ENCODE results near the gene B4GALNT1.
A peak's percentile ranks its signal among the peaks of the same experiment; 100 is the strongest.

Gene B4GALNT1

DNA sequence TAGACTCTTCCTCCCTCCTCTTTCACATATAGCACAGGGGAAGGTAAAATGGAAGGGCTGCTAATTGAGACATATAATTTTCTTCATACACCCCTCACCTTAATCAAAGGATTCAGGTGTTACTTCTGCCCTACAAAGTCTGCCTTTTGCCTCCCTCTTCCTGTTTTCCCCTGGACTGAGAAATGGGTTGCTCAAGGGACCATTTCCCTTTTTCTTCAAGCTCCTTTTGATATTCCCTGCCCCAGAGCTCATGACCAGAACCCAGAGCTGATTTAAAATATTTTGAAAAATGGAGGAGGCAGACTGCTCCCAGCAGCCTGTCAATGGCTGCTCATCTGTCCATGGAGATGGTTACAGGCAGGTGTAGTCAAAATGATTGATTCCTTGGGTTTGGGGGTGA, 48.3 kb downstream of the B4GALNT1 start:
- DNase-seq (ENCODE audit: low spot score), result no peak
- no peak overlapping the region for H3K4me2 ChIP-seq (ENCODE audit: insufficient read depth, low read length, poor library complexity, severe bottlenecking)
- H3K27ac ChIP-seq (replicated peaks; ENCODE audit: low read length), result no peak overlapping the region
- H3K18ac ChIP-seq (ENCODE audit: low read length), result no peak overlapping the region
- no peaks in the 10 kb centered on the region for H3K27me3 ChIP-seq (ENCODE audit: control insufficient read depth in 3 of 3, insufficient read depth in 3 of 3, low read depth in 1 of 3, low read length in 3 of 3)
- no peak overlapping the region for H2BK15ac ChIP-seq (ENCODE audit: low read length)
- H3K9ac ChIP-seq (ENCODE audit: low read depth, low read length, poor library complexity), result no peak overlapping the region
- H4K8ac ChIP-seq (ENCODE audit: low read depth, low read length), result no peak overlapping the region
- H2BK120ac ChIP-seq (ENCODE audit: low read depth, low read length), result no peak overlapping the region
- H3K4me3 ChIP-seq (ENCODE audit: low read length in 2 of 2), result no peak overlapping the region
- no peak overlapping the region for H2AK5ac ChIP-seq (ENCODE audit: low read depth, low read length)
- no peak overlapping the region for H3K14ac ChIP-seq (ENCODE audit: low read length)
- no peaks in the 10 kb centered on the region for H3K9me3 ChIP-seq (replicated peaks in 1 of 2; ENCODE audit: control insufficient read depth in 2 of 2, insufficient read depth in 1 of 2, low read depth in 1 of 2, low read length in 2 of 2)
- no peaks in the 10 kb centered on the region for H3K79me1 ChIP-seq (ENCODE audit: low read depth, low read length)
- H2BK5ac ChIP-seq (ENCODE audit: low read length), result no peak overlapping the region
- no peak overlapping the region for H3K4ac ChIP-seq (ENCODE audit: low read length)
- H2BK12ac ChIP-seq (ENCODE audit: low read length), result no peak overlapping the region
- no peak overlapping the region for H2AFZ ChIP-seq (ENCODE audit: low read length)
- peaks cover 11 to 13% of the 10 kb centered on the region in 2 donors for H3K36me3 ChIP-seq (replicated peaks in 1 of 2; ENCODE audit: control insufficient read depth in 2 of 2, insufficient read depth in 2 of 2, low read length in 2 of 2)
- no peak overlapping the region for H3K23ac ChIP-seq (ENCODE audit: low read depth, low read length, poor library complexity)
- no peak overlapping the region for H4K91ac ChIP-seq (ENCODE audit: low read depth, low read length, poor library complexity)
- H3K4me1 ChIP-seq (ENCODE audit: control insufficient read depth in 2 of 2, insufficient read depth in 1 of 2, low read depth in 1 of 2, low read length in 2 of 2), result no peaks in the 10 kb centered on the region

- Histone ChIP-seq H2BK15ac (ENCODE audit: low read length) (no peak overlapping the region), H3K4me3 (ENCODE audit: low read length in 2 of 2) (no peak overlapping the region), H4K91ac (ENCODE audit: low read depth, low read length, poor library complexity) (no peak overlapping the region), H3K4me1 (ENCODE audit: control insufficient read depth in 2 of 2, insufficient read depth in 1 of 2, low read depth in 1 of 2, low read length in 2 of 2) (no peaks in the 10 kb centered on the region), H3K79me1 (ENCODE audit: low read depth, low read length) (no peaks in the 10 kb centered on the region), H3K18ac (ENCODE audit: low read length) (no peak overlapping the region), H2BK5ac (ENCODE audit: low read length) (no peak overlapping the region), H2AK5ac (ENCODE audit: low read depth, low read length) (no peak overlapping the region), H3K4ac (ENCODE audit: low read length) (no peak overlapping the region), H3K36me3 (replicated peaks in 1 of 2; ENCODE audit: control insufficient read depth in 2 of 2, insufficient read depth in 2 of 2, low read length in 2 of 2) (peaks cover 11 to 13% of the 10 kb centered on the region in 2 donors), H2BK12ac (ENCODE audit: low read length) (no peak overlapping the region), H3K9me3 (replicated peaks in 1 of 2; ENCODE audit: control insufficient read depth in 2 of 2, insufficient read depth in 1 of 2, low read depth in 1 of 2, low read length in 2 of 2) (no peaks in the 10 kb centered on the region), H3K27ac (replicated peaks; ENCODE audit: low read length) (no peak overlapping the region), H2BK120ac (ENCODE audit: low read depth, low read length) (no peak overlapping the region), H4K8ac (ENCODE audit: low read depth, low read length) (no peak overlapping the region), H2AFZ (ENCODE audit: low read length) (no peak overlapping the region), H3K23ac (ENCODE audit: low read depth, low read length, poor library complexity) (no peak overlapping the region), H3K4me2 (ENCODE audit: insufficient read depth, low read length, poor library complexity, severe bottlenecking) (no peak overlapping the region), H3K14ac (ENCODE audit: low read length) (no peak overlapping the region), H3K9ac (ENCODE audit: low read depth, low read length, poor library complexity) (no peak overlapping the region), H3K27me3 (ENCODE audit: control insufficient read depth in 3 of 3, insufficient read depth in 3 of 3, low read depth in 1 of 3, low read length in 3 of 3) (no peaks in the 10 kb centered on the region)
- DNase-seq (ENCODE audit: low spot score), result no peak
- WGBS, 2 donors (ENCODE audit: extremely low coverage in 2 of 2, insufficient read length in 2 of 2, insufficient replicate concordance in 1 of 2), result no CpG with 5 or more reads among the region's 2 CpGs
Observed at GRCh38 chr12:57584050-57584449, 49.0 kb downstream of the B4GALNT1 start.

DNA sequence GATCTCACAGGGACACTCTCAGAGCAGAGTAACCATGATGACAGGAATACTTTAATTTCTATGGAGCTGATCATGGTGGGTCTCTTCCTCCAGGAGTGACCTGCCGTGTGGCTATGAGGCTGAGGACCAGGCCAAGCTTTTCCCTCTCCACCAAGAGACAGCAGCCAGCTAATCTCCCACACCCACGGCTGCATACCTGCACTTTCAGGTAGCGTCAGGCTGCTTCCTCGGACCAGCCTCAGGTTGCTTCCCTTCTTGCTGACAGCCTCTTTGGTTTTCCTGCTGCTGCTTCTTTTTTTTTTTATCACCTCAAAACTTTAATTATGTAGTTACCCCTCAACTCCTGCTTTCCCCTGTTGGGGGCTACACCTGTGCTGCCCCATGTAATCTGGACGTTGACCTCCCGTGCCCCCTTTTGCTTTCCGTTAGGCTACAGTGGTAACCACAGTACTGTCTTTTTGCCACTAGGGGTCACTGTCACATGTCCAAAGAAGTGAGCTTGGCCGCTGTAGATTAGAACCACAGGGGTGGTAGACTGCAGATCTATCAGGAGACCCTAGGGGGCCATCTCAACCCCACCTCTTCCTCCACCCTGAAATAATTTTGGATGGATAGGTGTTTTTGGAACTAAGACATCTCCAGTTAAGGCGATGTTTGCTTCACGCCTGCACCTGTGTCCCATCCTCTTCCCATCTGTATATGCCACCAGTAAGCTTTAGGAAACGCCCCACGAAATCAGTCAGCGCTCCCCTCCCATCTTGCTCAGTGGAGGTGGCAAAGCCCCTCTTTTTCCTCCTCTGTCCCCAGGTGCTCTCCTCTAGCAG, 49.8 kb downstream of the B4GALNT1 start:
- H4K91ac ChIP-seq (ENCODE audit: low read depth, low read length, poor library complexity), result no peak overlapping the region
- H3K23ac ChIP-seq (ENCODE audit: low read depth, low read length, poor library complexity), result no peak overlapping the region
- no CpG with 5 or more reads among the region's 13 CpGs for WGBS, 2 donors (ENCODE audit: extremely low coverage in 2 of 2, insufficient read length in 2 of 2, insufficient replicate concordance in 1 of 2)
- H3K4me3 ChIP-seq (ENCODE audit: low read length in 2 of 2), result no peak overlapping the region
- H3K4me1 ChIP-seq (ENCODE audit: control insufficient read depth in 2 of 2, insufficient read depth in 1 of 2, low read depth in 1 of 2, low read length in 2 of 2), result no peaks in the 10 kb centered on the region
- H3K4ac ChIP-seq (ENCODE audit: low read length), result no peak overlapping the region
- peaks cover 15 to 16% of the 10 kb centered on the region in 2 donors for H3K36me3 ChIP-seq (replicated peaks in 1 of 2; ENCODE audit: control insufficient read depth in 2 of 2, insufficient read depth in 2 of 2, low read length in 2 of 2)
- H4K8ac ChIP-seq (ENCODE audit: low read depth, low read length), result no peak overlapping the region
- H3K18ac ChIP-seq (ENCODE audit: low read length), result no peak overlapping the region
- H2BK5ac ChIP-seq (ENCODE audit: low read length), result no peak overlapping the region
- DNase-seq (ENCODE audit: low spot score), result peak; percentile 74
- no peak overlapping the region for H2BK15ac ChIP-seq (ENCODE audit: low read length)
- no peak overlapping the region for H2BK120ac ChIP-seq (ENCODE audit: low read depth, low read length)
- H2AK5ac ChIP-seq (ENCODE audit: low read depth, low read length), result no peak overlapping the region
- no peak overlapping the region for H3K27ac ChIP-seq (replicated peaks; ENCODE audit: low read length)
- H3K79me1 ChIP-seq (ENCODE audit: low read depth, low read length), result no peaks in the 10 kb centered on the region
- H3K9me3 ChIP-seq (replicated peaks in 1 of 2; ENCODE audit: control insufficient read depth in 2 of 2, insufficient read depth in 1 of 2, low read depth in 1 of 2, low read length in 2 of 2), result no peaks in the 10 kb centered on the region
- no peak overlapping the region for H2AFZ ChIP-seq (ENCODE audit: low read length)
- no peak overlapping the region for H3K4me2 ChIP-seq (ENCODE audit: insufficient read depth, low read length, poor library complexity, severe bottlenecking)
- no peaks in the 10 kb centered on the region for H3K27me3 ChIP-seq (ENCODE audit: control insufficient read depth in 3 of 3, insufficient read depth in 3 of 3, low read depth in 1 of 3, low read length in 3 of 3)
- H2BK12ac ChIP-seq (ENCODE audit: low read length), result no peak overlapping the region
- H3K9ac ChIP-seq (ENCODE audit: low read depth, low read length, poor library complexity), result no peak overlapping the region
- H3K14ac ChIP-seq (ENCODE audit: low read length), result no peak overlapping the region

DNA sequence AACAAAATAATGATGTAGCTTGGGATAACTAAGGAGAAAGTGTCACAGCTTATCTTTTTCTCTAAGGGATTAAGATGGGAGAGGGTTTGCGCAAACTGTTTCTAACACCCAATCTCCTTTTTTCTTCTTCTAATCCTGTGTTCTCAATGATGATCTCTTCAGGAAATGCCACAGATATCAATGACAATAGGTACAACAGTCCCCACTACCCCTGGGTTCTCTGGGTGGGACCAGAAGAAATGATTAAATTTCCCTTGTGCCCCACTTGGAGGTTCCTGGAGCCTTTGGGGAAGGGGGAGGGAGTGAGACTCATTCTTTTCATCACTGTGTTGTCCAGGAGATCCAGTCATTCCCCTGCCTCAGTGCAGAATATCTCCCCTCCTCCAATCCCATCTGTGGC, 50.6 kb downstream of the B4GALNT1 start:
- no peak overlapping the region for H3K9ac ChIP-seq (ENCODE audit: low read depth, low read length, poor library complexity)
- no peak overlapping the region for H3K23ac ChIP-seq (ENCODE audit: low read depth, low read length, poor library complexity)
- H2BK15ac ChIP-seq (ENCODE audit: low read length), result no peak overlapping the region
- no peaks in the 10 kb centered on the region for H3K79me1 ChIP-seq (ENCODE audit: low read depth, low read length)
- no peak overlapping the region for H3K18ac ChIP-seq (ENCODE audit: low read length)
- no peak overlapping the region for H3K14ac ChIP-seq (ENCODE audit: low read length)
- no CpG with 5 or more reads among the region's 1 CpG for WGBS, 2 donors (ENCODE audit: extremely low coverage in 2 of 2, insufficient read length in 2 of 2, insufficient replicate concordance in 1 of 2)
- no peak overlapping the region for H4K8ac ChIP-seq (ENCODE audit: low read depth, low read length)
- no peak overlapping the region for H2BK120ac ChIP-seq (ENCODE audit: low read depth, low read length)
- H3K4me3 ChIP-seq (ENCODE audit: low read length in 2 of 2), result no peak overlapping the region
- H3K9me3 ChIP-seq (replicated peaks in 1 of 2; ENCODE audit: control insufficient read depth in 2 of 2, insufficient read depth in 1 of 2, low read depth in 1 of 2, low read length in 2 of 2), result no peaks in the 10 kb centered on the region
- no peak overlapping the region for H2BK5ac ChIP-seq (ENCODE audit: low read length)
- H3K36me3 ChIP-seq (replicated peaks in 1 of 2; ENCODE audit: control insufficient read depth in 2 of 2, insufficient read depth in 2 of 2, low read length in 2 of 2), result peaks cover 16 to 23% of the 10 kb centered on the region in 2 donors
- no peaks in the 10 kb centered on the region for H3K4me1 ChIP-seq (ENCODE audit: control insufficient read depth in 2 of 2, insufficient read depth in 1 of 2, low read depth in 1 of 2, low read length in 2 of 2)
- H2BK12ac ChIP-seq (ENCODE audit: low read length), result no peak overlapping the region
- no peaks in the 10 kb centered on the region for H3K27me3 ChIP-seq (ENCODE audit: control insufficient read depth in 3 of 3, insufficient read depth in 3 of 3, low read depth in 1 of 3, low read length in 3 of 3)
- H3K4ac ChIP-seq (ENCODE audit: low read length), result no peak overlapping the region
- no peak overlapping the region for H2AK5ac ChIP-seq (ENCODE audit: low read depth, low read length)
- no peak overlapping the region for H2AFZ ChIP-seq (ENCODE audit: low read length)
- DNase-seq (ENCODE audit: low spot score), result no peak
- no peak overlapping the region for H3K27ac ChIP-seq (replicated peaks; ENCODE audit: low read length)
- no peak overlapping the region for H3K4me2 ChIP-seq (ENCODE audit: insufficient read depth, low read length, poor library complexity, severe bottlenecking)
- H4K91ac ChIP-seq (ENCODE audit: low read depth, low read length, poor library complexity), result no peak overlapping the region

Data from neuronal stem cell (in vitro differentiated cells).